NOMO-1 treated with dmso at 0.1 percent for 144 hours (cell line): ENCODE data around the gene POGLUT3.
A peak's percentile ranks its signal among the peaks of the same experiment; 100 is the strongest.

ENCODE experiments used
- DNase-seq: peaks from one replicate; lab custom pipeline; 2025; ENCODE audit not compliant: unreplicated experiment; lab: John Stamatoyannopoulos, UW

POGLUT3 gene

GRCh38 chr11:108500721-108501120 lies 2.5 kb upstream of the POGLUT3 start:
- no peak for DNase-seq

- DNase-seq: no peak
Measured at GRCh38 chr11:108500169-108500568, 2.0 kb upstream of the POGLUT3 start.

- DNase-seq: no peak
Measured at GRCh38 chr11:108498816-108499408, 728 bp upstream of the POGLUT3 start.

- peak; percentile 81 for DNase-seq
Measured at GRCh38 chr11:108497317-108498045, 703 bp downstream of the POGLUT3 start.

GRCh38 chr11:108496643-108497256 lies 1.4 kb downstream of the POGLUT3 start:
- DNase-seq: no peak

- no peak for DNase-seq
Measured at GRCh38 chr11:108495326-108495725, 2.9 kb downstream of the POGLUT3 start.

GRCh38 chr11:108494182-108494581 lies 4.0 kb downstream of the POGLUT3 start:
- no peak for DNase-seq

- no peak for DNase-seq
Measured at GRCh38 chr11:108491936-108492335, 6.2 kb downstream of the POGLUT3 start.

- DNase-seq: no peak
Measured at GRCh38 chr11:108486828-108487227, 11.4 kb downstream of the POGLUT3 start.

GRCh38 chr11:108486331-108486730 lies 11.9 kb downstream of the POGLUT3 start:
- DNase-seq: no peak

GRCh38 chr11:108483163-108483562 lies 15.0 kb downstream of the POGLUT3 start:
- DNase-seq: no peak

GRCh38 chr11:108474664-108475463 lies 23.3 kb downstream of the POGLUT3 start:
- no peak for DNase-seq

GRCh38 chr11:108472681-108473080 lies 25.5 kb downstream of the POGLUT3 start:
- no peak for DNase-seq

GRCh38 chr11:108468478-108468864 lies 29.7 kb downstream of the POGLUT3 start:
- DNase-seq: no peak

- DNase-seq: peak; percentile 94
Measured at GRCh38 chr11:108467091-108467823, 30.9 kb downstream of the POGLUT3 start, which contains the start of gene C11orf65. Gene C11orf65 (minus strand): TSS chr11:108467529. CDS start chr11:108461559, 5,970 bp downstream.

- DNase-seq: no peak
Measured at GRCh38 chr11:108466405-108466804, 31.8 kb downstream of the POGLUT3 start.

GRCh38 chr11:108453207-108453835 lies 44.9 kb downstream of the POGLUT3 start:
- DNase-seq: no peak
